Smooth muscle cell of the brain vasculature (primary cell): ENCODE data around the gene BTBD1.

Source experiments
- DNase-seq: peaks from one replicate; pipeline ENCODE4 v3.0.0-alpha.2; 2012; ENCODE audit warnings: low read depth, low spot score

The BTBD1 gene

GRCh38 chr15:82993144-82993543 lies 73.9 kb downstream of the BTBD1 start:
- DNase-seq, result no peak

DNA sequence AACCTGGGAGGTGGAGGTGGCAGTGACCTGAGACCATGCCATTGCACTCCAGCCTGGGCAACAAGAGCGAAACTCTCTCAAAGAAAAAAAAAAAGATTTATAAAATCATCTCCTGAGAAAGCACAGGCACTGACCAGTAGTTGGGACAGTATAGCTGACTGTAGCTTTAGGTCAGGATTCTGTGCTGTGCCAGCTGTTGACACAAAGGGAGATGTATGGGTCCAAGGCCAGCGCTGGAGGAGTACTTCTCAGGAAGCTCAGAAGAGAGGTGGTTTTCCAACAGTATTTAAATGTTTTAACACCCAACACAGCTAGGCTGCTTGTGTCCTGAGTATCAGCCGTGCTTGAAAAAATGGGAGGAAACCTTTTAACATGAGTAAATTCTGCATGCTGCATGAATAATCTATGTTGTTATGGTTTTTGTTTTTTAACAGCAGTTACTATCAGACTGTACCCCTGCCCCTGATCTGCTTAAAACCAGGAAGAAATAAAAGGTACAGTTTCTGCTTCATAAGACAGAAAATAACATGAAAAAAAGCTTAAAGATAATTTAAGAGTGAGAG lies 74.5 kb downstream of the BTBD1 start:
- DNase-seq, result no peak

DNA sequence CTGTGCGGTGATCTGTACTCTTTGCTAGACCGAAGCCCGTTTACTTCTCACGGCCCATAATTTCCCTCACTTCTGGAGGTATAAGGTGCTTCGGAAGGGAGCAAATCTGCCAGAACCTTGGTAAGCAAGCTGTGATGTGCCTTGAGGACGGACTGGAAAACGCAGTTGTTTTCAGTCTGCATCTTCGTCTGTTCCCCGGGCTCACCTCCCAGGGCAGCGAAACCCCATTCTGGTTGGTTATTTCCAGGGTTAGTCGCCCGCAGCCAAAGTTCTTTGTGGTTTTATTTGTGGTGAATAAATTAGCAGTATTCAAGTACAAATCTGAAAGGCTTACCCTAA lies 80.6 kb downstream of the BTBD1 start:
- DNase-seq, result no peak

- DNase-seq, result peak; percentile 84
Observed at GRCh38 chr15:82985688-82986441, 81.2 kb downstream of the BTBD1 start, which contains the start of gene RAMAC. Gene RAMAC (plus strand): TSS chr15:82986210. CDS start chr15:82989019, 2,809 bp downstream.

DNA sequence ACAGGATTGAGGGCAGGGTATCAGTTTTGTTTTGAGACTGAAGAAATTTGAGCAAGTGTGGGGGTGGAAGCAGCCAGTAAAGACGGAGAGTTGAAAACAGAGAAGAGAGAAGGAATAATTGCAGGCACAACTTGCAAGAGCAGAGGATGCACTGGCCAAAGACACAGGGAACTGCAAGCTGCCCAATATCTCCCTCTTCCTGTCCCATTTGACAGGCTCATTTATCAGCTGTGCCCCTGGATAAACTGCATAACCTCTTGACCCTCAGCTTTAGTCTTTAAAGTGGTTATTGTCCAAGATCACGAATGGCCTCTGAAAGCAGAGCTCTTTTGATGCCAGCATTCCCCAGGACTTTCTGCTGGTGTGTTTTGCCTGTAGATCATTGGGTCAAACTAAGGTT lies 86.1 kb downstream of the BTBD1 start:
- no peak for DNase-seq

DNA sequence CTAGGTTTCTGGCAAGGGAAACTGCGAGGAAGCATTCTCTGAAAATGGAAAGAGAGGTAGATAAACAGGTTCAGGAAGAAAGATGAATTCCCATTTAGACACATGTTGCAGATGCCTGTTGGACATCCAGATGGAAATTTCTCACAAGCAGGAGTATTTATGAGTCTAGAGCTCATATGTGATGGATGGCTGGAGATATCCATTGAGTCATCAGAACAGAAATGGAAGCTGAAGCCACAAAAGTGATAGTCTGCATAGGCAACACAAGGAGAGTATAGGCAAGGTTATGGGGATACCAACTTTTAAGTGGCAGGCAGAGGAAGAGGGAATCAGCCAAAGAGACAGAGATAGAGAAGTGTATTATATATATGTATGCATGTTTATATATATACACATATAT lies 87.3 kb downstream of the BTBD1 start:
- no peak for DNase-seq

DNA sequence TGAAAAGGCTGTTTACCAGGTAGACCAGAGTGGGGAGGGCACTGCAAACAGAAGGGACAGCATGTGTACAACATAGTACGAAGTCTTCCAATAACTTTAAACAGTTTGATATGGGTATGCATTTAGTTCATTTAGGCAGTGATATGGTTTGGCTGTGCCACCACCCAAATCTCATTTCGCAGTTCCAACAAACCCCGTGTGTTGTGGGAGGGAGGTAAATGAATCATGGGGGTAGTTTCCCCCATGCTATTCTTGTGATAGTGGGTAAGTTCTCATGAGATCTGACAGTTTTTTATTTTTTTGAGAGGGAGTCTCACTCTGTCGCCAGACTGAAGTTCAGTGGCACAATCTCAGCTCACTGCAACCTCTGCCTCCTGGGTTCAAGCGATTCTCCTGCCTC lies 88.6 kb downstream of the BTBD1 start:
- no peak for DNase-seq

DNA sequence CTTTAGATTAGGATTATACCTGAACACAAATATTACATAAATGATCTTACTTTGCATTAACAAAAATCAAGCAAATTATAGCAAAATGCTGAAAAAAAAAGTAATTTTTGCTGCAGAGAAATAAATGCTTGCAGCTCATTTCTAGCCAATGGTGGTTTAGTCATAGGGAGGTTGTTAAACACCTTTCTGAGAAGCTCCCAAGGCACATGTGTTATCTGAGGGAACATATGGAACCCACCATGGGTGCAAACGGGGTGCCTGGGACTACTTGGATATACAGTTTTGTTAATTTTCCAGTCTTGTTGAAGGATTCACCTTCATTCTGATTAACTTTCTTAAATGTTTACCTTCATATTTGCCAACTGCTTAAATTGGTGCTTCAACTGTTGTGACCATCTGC lies 90.0 kb downstream of the BTBD1 start:
- DNase-seq, result no peak

GRCh38 chr15:82972990-82973389 lies 94.1 kb downstream of the BTBD1 start:
- DNase-seq, result no peak

DNA sequence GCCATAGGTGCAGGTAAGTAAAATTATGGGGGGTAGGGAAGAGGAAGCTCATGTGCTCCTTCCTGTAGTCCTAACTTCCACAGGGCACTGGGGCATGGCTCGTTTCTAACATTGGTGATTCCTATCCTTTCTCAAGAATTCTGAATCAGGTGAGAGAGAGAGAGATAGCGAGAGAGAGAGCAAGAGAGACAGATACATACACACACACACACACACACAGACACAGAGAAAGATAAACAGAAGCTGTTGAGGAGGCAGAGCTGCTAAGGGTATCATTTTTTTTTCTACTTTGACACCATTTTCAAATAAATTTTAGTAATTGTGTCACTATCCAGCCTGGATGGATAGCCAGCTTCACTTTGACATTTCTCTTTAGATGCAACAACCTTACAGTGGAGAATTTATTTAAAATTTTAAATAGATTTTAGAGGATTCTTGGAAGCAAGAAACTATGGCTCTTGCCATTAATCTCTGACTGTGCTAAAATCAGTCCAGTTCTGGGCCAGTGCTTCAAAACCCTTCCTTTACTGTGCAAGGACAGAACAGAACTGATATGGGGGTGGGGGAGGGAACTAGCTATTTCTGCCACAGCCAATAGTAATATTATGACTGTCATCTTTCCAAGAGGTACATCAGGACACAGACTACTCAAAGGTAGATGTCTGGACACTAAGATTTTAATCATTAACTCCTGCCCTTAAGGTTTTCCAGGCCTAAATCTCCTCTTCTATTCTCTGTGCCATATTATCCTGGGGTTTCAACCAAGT lies 95.7 kb downstream of the BTBD1 start:
- no peak for DNase-seq

- no peak for DNase-seq
Observed at GRCh38 chr15:82970696-82971095, 96.4 kb downstream of the BTBD1 start.

GRCh38 chr15:82970078-82970686 lies 96.9 kb downstream of the BTBD1 start:
- no peak for DNase-seq

GRCh38 chr15:82969353-82969752 lies 97.7 kb downstream of the BTBD1 start:
- no peak for DNase-seq

GRCh38 chr15:82968066-82968465 lies 99.0 kb downstream of the BTBD1 start:
- DNase-seq, result no peak

DNA sequence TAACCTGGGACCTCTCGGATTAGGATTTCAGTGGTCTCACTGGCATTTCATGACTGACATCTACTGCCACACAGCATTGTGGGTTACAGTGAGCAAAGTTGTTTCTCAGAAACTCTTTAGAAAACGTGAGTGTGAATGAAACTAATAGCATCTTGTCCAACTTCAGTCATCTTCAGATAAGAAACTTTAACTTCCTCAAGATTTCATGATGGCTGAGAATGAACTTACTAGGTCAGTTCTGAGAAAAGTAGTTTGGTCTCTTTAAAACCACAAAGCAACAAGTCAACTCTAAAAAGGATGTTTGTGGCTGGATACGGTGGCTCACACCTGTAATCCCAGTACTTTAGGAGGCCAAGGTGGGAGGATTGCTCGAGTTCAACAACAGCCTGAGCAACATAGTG lies 100.4 kb downstream of the BTBD1 start:
- no peak for DNase-seq
